Skeletal muscle tissue (tissue), 4 donors: Measurements from ENCODE around the gene ANKUB1. TPM values are rescaled to one million over a fixed set of nuclear protein-coding genes. Genes with fewer than 3 reads are reported as not detected.
A peak's percentile ranks its signal among the peaks of the same experiment; 100 is the strongest.

ENCODE experiments used
- H3K27ac ChIP-seq: one replicate; pipeline ENCODE4 v1.7.0; 2013; ENCODE audit warnings: mild to moderate bottlenecking, low read depth, low read length, inconsistent platforms
- H3K27me3 ChIP-seq, 3 donors: one replicate each; pipeline ENCODE4 v1.7.0; 2013; ENCODE audit warnings: low read length in 3 of 3; ENCODE audit not compliant: control insufficient read depth in 3 of 3, insufficient read depth in 3 of 3
- H3K36me3 ChIP-seq, 3 donors: one replicate each; pipeline ENCODE4 v1.7.0; 2013; ENCODE audit warnings: low read length in 3 of 3; ENCODE audit not compliant: control insufficient read depth in 3 of 3, insufficient read depth in 3 of 3
- H3K4me1 ChIP-seq, 3 donors: one replicate each; pipeline ENCODE4 v1.7.0; 2013; ENCODE audit warnings: low read length in 3 of 3, mild to moderate bottlenecking in 3 of 3; ENCODE audit not compliant: control insufficient read depth in 3 of 3, insufficient read depth in 3 of 3
- H3K4me3 ChIP-seq, 3 donors: one replicate each; pipeline ENCODE4 v1.7.0; 2013; ENCODE audit warnings: low read length in 3 of 3
- H3K9ac ChIP-seq, 3 donors: one replicate each; pipeline ENCODE4 v1.7.0; 2013; ENCODE audit warnings: low read length in 3 of 3, mild to moderate bottlenecking in 3 of 3, moderate library complexity in 2 of 3, low read depth in 1 of 3
- H3K9me3 ChIP-seq, 3 donors: one replicate each; pipeline ENCODE4 v1.7.0; 2013; ENCODE audit warnings: low read length in 3 of 3; ENCODE audit not compliant: control insufficient read depth in 3 of 3
- total RNA-seq: library from RNA; depleted of rRNA; stranded (reverse); fragments of >200 nt; gene quantifications from one replicate; pipeline ENCODE4 v1.2.3, GENCODE V29; 2014
- donor health status: Osteomylitis.

ANKUB1 gene
- total RNA-seq, 1 donor from 2014 or later: not detected

DNA sequence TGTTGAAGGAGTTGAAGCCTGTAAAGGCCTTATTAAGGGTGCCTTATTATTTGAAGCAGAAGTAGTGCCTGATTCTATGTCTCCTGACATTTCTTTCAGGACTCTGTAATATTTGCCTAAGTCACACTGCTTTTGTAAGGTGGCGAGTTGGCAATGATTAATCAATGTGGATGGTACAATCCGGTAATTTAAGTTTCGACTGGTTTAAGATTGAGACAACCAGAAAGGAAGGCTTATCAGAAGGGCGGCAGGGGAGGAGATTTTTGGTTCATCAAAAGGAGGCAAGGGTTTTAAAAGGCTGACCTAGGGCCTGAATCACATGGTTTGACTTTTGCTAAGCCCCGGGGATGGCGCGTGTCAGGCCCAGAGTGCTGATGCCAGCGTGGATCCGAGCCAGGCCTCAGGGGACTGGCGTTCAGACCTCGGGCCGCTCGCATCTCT, 19.8 kb upstream of the ANKUB1 start:
- H3K9me3 ChIP-seq: no peaks in the 10 kb centered on the region
- H3K4me1 ChIP-seq: peaks cover 13 to 32% (median 26%) of the 10 kb centered on the region in 3 donors
- H3K27ac ChIP-seq: peak overlapping the region; percentile 99
- H3K4me3 ChIP-seq: peak overlapping the region; percentile 85 to 97 (median 90)
- no peaks in the 10 kb centered on the region for H3K27me3 ChIP-seq
- H3K9ac ChIP-seq: peak overlapping the region; percentile 93 to 98 (median 94)
- no peaks in the 10 kb centered on the region for H3K36me3 ChIP-seq

DNA sequence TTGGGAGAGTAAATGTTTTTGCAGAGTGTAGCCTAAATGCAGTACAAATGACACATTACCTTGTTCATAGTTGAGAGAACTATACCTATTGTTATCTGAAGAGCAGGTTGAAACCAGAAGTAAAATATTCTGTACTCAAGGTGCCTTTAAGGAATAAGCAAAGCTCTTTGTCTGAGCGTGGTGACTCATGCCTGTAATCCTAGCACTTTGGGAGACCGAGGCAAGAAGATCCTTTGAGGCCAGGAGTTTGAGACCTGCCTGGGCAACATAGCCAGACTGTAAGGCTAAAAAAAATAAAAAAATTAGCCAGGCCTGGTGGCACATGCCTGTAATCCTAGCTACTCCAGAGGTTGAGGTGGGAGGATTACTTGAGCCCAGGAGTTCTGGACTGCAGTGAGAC, 18.5 kb upstream of the ANKUB1 start:
- Histone ChIP-seq H3K4me1 (peaks cover 7 to 25% (median 20%) of the 10 kb centered on the region in 3 donors), H3K4me3 (no peak overlapping the region), H3K9me3 (no peaks in the 10 kb centered on the region), H3K9ac (no peak overlapping the region), H3K36me3 (no peaks in the 10 kb centered on the region), H3K27me3 (no peaks in the 10 kb centered on the region), H3K27ac (no peak overlapping the region)

DNA sequence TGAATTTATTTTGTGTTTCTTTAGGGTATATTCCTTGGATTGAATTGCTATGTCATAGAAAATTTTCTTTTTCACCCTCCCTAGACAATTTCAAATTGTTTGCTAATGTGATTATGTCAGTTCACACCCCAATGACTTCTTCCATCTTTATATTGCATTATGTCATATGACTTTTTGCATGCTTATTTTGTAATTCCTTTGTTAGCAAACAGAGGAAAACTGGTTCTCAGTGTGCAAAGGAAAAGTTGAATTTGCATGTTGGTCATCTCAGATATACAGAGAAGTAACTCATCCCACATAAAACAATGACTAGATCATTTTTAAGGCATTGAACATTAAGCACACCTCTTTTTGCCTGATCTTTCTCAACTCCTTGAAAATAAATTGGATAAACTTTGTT, 17.3 kb upstream of the ANKUB1 start:
- Histone ChIP-seq H3K9me3 (no peaks in the 10 kb centered on the region), H3K9ac (no peak overlapping the region), H3K4me3 (no peak overlapping the region), H3K4me1 (peaks cover 0 to 17% (median 9%) of the 10 kb centered on the region in 3 donors), H3K27ac (no peak overlapping the region), H3K27me3 (no peaks in the 10 kb centered on the region), H3K36me3 (no peaks in the 10 kb centered on the region)

GRCh38 chr3:149808209-149808829, 16.0 kb upstream of the ANKUB1 start:
- no peaks in the 10 kb centered on the region for H3K9me3 ChIP-seq
- no peak overlapping the region for H3K9ac ChIP-seq
- H3K4me3 ChIP-seq: no peak overlapping the region
- no peaks in the 10 kb centered on the region for H3K27me3 ChIP-seq
- no peaks in the 10 kb centered on the region for H3K36me3 ChIP-seq
- H3K27ac ChIP-seq: no peak overlapping the region
- H3K4me1 ChIP-seq: peaks cover 0 to 10% (median 6%) of the 10 kb centered on the region in 3 donors

- no peak overlapping the region for H3K27ac ChIP-seq
- no peaks in the 10 kb centered on the region for H3K4me1 ChIP-seq
Measured at GRCh38 chr3:149806171-149806778, 13.9 kb upstream of the ANKUB1 start.

DNA sequence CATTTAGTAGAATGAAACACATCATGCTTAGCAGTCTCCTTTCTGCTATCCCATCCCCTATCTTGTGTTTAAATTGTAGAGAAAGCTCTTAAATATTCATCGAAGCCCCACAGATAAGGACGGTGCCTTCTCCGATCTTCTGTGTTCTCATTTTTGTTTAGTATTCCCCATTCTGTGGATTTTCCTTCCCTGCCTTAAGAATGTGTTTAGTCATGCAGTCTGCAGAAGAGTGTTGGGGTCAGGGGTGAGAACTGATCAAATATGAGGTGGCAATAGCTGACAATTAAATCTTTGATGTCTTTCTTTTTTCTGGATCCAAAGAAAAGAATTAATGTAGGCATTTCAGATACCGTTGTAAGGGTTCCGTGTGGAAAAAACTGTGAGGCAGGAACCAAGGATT, 9.3 kb upstream of the ANKUB1 start:
- H3K27me3 ChIP-seq: no peaks in the 10 kb centered on the region
- no peaks in the 10 kb centered on the region for H3K36me3 ChIP-seq
- H3K27ac ChIP-seq: no peak overlapping the region
- H3K4me1 ChIP-seq: no peaks in the 10 kb centered on the region
- H3K4me3 ChIP-seq: no peak overlapping the region
- H3K9me3 ChIP-seq: no peaks in the 10 kb centered on the region
- H3K9ac ChIP-seq: no peak overlapping the region

More at GRCh38 chr3:149806171-149806778, 13.9 kb upstream of the ANKUB1 start:
- Histone ChIP-seq H3K9ac (no peak overlapping the region), H3K27me3 (no peaks in the 10 kb centered on the region), H3K4me3 (no peak overlapping the region), H3K36me3 (no peaks in the 10 kb centered on the region), H3K9me3 (no peaks in the 10 kb centered on the region)

DNA sequence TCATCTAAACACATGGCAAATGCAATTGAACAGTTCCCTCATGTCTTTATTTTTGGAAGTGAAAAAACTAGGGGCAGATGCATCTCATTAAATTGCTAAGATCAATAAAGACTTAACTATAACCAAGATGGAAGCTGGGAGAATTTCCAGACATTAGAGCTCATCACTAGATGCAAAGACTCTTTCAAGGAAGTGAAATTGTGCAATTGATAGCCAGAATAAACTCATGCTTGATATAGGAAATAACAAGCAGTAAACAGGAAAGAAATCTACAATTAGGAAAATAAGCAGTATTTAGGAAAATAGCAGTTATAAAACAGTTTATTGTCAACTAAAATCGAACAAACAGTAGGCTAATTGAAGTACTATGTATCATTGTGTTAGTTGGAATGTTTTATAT, 8.8 kb upstream of the ANKUB1 start:
- H3K27me3 ChIP-seq: no peaks in the 10 kb centered on the region
- no peak overlapping the region for H3K9ac ChIP-seq
- no peaks in the 10 kb centered on the region for H3K4me1 ChIP-seq
- H3K27ac ChIP-seq: no peak overlapping the region
- no peak overlapping the region for H3K4me3 ChIP-seq
- H3K9me3 ChIP-seq: no peaks in the 10 kb centered on the region
- H3K36me3 ChIP-seq: no peaks in the 10 kb centered on the region

GRCh38 chr3:149800693-149801092, 8.3 kb upstream of the ANKUB1 start:
- H3K9me3 ChIP-seq: no peaks in the 10 kb centered on the region
- H3K4me1 ChIP-seq: no peaks in the 10 kb centered on the region
- no peak overlapping the region for H3K4me3 ChIP-seq
- no peak overlapping the region for H3K9ac ChIP-seq
- H3K27ac ChIP-seq: no peak overlapping the region
- H3K36me3 ChIP-seq: no peaks in the 10 kb centered on the region
- H3K27me3 ChIP-seq: no peaks in the 10 kb centered on the region

DNA sequence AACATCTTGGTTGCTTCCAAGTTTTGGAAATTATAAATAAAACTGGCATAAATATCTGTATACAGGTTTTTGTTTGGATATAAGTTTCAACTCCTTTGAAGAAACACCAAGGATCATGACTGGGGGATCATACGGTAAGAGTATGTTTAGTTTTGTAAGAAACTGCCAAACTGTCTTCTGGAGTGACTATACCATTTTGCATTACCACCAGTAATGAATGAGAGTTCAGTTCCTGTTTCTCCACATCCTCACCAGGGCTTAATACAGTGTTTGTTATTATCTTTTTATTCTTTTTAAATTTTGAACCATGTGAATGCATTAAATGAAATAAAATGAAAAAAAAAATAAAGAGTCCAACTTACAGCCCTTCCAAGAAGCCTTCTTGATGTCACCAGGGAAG, 3.7 kb upstream of the ANKUB1 start:
- Histone ChIP-seq H3K9me3 (no peaks in the 10 kb centered on the region), H3K27me3 (no peaks in the 10 kb centered on the region), H3K27ac (no peak overlapping the region), H3K9ac (no peak overlapping the region), H3K36me3 (no peaks in the 10 kb centered on the region), H3K4me3 (no peak overlapping the region), H3K4me1 (no peaks in the 10 kb centered on the region)

- H3K27me3 ChIP-seq: no peaks in the 10 kb centered on the region
- H3K36me3 ChIP-seq: no peaks in the 10 kb centered on the region
- H3K27ac ChIP-seq: no peak overlapping the region
- no peak overlapping the region for H3K9ac ChIP-seq
- H3K4me1 ChIP-seq: no peaks in the 10 kb centered on the region
- H3K4me3 ChIP-seq: no peak overlapping the region
- no peaks in the 10 kb centered on the region for H3K9me3 ChIP-seq
Measured at GRCh38 chr3:149790698-149791097, 1.7 kb downstream of the ANKUB1 start.
